TTC549 (cell line): Measurements from ENCODE around the gene PTPRD.

Experiments used
- FAIRE-seq: peaks from 2 replicates; lab custom pipeline; 2012; peaks lifted over from hg19 to GRCh38; lab: Jason Lieb, UNC

PTPRD gene

GRCh38 chr9:8365466-8366160 lies 2247.2 kb downstream of the PTPRD start:
- FAIRE-seq: no peak

GRCh38 chr9:8365029-8365428 lies 2247.8 kb downstream of the PTPRD start:
- no peak for FAIRE-seq

DNA sequence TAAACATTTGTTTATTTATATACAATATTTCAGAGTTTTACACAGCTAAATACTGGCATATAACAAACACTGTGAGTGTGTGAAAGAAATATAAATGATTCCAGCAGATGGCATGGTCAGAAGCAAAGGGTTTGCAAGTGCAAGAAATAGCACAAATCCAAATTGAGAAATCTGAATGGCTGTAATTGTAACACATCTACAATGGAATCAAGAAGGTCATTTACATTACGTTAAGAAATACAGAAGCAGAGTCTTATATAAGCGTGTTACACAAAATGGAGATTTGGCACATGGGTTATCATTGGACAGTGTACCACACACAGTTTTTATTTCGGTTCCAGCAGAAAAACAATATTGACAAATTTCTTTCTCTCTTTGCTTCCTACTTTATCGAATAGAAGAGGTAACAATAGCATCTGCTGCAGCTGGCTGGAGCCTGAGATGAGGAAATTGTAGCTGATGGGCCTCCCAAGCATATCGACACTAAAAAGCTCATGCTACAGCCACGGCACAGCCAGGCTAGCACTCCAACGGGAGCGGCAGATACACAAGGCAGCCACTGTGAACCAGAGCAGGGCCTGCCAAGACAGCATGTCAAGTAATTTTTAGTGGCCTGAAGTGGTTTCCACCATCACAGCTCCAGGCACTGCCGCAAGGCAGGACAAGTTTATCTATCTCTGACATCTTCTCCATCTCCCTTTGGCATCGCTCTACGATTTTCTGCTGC lies 2248.6 kb downstream of the PTPRD start:
- FAIRE-seq: no peak

- FAIRE-seq: no peak
Measured at GRCh38 chr9:8362250-8362649, 2250.6 kb downstream of the PTPRD start.

- FAIRE-seq: no peak
Measured at GRCh38 chr9:8361364-8361763, 2251.4 kb downstream of the PTPRD start.

- no peak for FAIRE-seq
Measured at GRCh38 chr9:8356406-8356805, 2256.4 kb downstream of the PTPRD start.

DNA sequence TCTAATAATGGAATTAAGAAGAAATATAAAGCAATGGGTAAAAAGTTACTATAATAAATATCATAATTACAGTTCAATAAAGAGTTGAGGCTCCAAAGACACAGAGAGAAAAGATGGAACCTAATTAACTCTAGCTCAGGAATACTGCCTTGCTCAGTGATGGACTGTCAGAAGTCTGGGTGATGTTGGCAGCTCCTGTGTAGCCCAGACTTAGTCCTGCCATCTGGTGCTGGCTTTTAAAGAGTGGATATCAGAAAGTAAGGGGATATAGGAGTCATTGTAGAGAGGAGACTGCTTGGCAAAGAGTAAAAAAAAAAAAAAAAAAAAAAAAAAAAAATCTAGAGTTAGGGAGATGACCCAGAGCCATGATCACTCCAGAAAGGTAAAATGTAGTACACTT lies 2261.4 kb downstream of the PTPRD start:
- FAIRE-seq: no peak

DNA sequence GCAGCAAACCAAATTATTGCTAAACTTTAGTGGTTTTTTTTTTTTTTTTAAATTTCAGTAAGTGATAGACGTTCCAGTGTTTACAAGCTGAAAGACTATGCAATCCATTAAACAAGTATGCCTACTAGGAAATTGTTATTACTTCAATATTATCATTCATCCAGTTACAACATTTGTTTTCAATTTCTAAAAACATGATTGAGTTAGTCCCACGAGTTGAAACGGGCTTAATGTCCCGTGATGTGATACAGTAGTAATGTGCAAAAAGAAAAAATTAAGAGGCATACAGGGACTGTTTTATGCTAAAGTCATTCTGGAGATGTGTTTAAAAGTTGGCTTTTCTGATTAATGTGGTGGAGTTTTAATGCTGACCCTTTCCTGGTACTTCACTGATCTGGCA lies 2262.9 kb downstream of the PTPRD start:
- FAIRE-seq: no peak

DNA sequence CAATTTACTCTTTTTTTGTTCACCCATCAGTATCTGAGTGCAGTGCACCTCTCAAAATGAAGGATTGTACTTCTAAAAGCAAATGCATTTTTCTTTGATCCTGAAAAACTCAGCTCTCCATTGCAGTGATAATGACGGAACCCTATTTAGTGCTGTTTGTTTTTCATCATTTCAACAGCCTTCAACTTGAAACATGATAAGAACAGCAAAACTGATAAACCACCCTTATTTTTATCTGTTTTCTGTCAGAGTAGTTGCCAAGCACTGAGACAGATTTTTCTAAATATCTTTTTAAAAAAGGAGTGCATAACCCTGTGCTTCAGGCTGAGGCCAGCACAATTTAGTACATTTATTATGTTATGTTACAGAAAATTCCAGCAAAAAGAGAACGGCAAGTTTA lies 2263.4 kb downstream of the PTPRD start:
- FAIRE-seq: no peak

DNA sequence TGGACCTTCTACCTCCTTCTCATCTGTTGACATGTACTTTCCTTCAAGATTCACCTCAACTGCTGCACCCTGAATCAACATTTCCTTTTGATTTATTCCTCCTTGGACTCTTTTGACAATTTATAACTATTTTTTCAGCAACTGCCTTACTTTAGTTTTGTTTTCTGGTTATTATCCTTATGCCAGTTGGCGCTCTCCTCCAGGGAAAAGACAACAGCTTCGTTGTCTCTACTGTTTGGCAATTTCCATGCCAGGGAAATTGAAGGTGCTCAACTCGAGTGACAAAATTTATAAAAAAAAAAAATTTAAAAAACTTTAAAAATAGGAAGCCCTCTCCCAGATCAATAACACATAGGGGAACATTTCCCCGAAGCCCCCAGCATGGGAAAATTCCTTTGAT lies 2264.0 kb downstream of the PTPRD start:
- FAIRE-seq: no peak

- FAIRE-seq: no peak
Measured at GRCh38 chr9:8346296-8346695, 2266.5 kb downstream of the PTPRD start.

DNA sequence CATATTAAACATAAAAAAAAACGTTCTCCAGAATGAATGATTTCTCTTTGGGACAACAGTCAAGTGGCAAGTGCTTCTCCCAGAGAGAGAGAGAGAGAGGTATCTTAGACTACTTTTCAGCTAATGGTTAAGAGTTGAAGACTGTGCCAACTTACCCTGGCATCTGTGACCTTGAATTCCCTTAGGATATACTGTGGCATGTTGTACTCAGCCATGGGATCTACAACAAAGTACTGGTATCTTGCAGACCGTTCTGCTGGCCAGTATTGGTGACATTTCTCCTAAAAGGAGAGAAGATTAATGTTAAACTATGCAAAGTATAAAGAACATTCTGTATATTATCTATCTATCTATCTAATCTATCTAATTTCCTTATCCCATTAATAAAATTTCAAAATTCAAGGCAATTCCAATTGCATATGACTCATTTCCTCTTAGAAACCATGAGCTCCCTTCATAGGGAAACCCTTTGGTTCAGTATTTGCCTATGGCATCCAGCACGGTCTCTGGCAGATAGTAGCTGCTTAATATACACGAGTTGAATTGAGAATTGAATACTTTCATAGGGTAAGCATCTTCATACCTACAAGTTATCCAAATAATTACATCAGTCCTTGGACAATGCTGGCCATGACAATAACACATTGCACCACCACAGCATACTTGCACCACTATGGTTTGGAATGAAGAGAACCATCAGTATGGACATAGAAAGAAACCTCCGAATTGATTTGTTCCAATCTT lies 2273.9 kb downstream of the PTPRD start:
- no peak for FAIRE-seq

DNA sequence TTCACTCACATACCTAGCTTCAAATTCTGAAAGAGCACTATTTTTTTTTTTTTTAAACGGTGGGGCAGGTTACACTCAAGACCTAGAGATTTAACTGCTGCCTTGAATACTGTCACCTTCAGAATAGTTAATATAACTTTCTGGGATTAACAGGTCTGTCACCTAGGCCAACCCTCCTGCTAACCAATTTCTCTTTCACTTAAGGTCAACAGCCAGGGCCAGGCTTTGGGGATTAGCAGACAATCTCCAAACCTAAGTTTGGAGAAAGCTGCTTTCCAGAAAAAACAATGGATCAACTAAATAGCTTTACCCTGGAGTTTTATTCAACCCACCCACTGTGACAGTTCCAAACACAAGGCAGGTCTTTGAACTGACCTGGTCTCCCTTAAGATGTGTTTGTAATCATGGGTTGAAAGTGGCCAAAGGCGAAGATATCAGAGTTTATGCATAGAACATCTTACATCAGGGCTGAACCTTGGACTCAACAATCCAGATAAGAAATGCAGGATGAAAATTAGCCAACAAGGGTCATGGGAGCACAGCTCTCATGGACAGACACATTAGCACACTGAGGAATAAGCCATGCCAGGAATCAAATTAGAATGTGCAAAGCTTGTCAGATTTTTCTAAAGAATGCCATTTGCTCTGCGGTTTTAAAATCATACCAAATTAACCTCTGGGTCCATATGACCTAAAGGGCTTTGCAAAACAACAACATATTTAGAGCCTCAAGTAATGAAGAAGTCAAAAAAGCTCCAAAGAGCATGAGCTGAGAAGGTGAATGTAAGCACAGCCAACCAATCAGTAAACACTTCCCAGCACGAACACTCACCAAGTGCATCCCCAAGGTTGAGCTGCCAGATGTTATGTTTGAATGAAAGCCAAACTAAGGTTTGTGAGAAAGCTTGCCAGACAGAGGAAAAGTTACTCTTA lies 2274.7 kb downstream of the PTPRD start:
- FAIRE-seq: no peak

DNA sequence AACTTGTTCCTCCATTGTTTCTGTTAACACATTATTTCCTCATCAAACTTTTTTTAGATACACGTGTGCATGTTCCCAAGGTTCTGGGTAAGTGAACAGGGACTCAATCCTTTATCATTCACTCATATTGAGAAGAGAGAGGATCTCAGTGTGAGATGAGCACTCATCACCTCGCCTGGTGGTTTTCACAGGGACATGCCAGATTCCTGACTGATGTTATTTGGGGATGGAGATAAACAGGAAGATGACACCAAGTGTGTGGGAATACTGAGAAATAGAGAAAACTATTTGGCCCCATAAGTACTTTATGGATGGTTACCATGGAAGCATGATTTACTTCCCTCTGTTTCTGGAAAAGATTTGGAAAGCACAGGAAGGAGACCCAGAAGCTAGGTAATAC lies 2279.9 kb downstream of the PTPRD start:
- no peak for FAIRE-seq

DNA sequence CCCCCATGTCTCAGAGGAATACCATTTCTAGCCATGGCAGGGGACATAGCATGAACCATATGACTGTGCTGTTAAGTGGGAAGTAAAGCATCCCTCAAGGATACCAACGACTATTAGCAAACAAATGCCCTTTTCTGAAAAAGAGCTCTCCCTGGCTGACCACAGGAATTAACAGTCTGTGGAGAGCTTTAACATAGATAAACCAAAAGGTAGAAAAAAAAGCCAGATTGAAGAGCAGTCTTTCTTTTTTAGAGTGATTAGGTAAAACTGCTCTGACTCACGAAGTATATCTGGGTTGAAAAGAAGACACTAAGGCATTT lies 2280.5 kb downstream of the PTPRD start:
- FAIRE-seq: no peak

DNA sequence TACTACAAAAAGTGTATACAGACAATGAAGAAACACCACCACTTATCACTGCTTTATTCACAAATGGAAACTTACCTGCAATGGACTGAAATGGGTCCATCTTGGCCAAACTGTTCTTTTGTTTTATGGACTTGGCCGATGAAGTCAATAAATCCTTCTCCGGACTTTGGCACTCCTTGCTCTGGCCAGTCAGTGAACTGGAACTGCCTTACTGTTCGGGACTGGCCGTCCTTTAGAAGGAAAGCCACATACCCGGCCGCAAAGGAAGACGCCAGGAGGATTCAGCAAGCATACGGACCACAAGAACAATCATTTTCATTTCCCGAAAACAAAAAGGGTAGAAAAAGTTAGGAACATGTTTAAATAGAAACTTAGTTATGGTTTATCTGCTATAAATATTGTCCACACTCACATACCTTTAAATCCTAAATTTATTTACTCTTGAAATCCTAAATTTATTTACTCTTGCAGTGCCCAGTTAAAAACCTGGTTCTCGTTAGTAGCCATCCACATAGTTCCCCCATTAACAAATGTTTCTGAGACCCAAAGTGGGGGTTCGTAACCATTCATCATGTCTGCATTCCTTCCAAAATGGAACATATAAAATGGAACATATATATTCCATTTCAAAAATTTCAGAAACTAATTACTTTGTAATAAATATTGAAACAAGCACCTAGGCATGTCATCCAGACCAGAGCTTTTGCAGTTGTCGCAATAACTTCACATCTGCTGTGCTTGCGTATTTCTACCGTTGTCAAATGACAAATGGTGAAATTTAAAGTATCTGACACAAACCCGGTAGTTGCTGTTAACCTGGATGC lies 2281.1 kb downstream of the PTPRD start:
- no peak for FAIRE-seq

- no peak for FAIRE-seq
Measured at GRCh38 chr9:8329561-8330283, 2283.1 kb downstream of the PTPRD start.

DNA sequence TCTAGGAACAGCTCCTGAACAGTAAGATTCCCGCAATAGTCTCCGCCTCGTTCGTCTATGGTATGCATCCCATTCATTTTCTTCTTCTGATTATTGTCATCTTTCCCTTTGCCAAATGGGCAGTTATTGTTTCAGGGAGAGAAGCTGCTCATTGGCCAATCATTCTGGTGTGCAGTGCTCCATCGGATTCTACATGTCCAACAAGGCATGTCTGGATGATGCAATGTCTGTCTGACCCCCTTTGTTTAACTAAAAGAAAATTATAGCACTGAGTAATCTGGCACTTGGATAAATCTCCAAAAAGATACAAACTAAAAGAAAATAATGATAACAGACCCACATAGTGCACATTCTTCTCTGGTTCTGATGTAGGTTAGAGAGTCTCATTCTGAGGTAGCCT lies 2297.6 kb downstream of the PTPRD start:
- FAIRE-seq: no peak

GRCh38 chr9:8309258-8309657 lies 2303.5 kb downstream of the PTPRD start:
- FAIRE-seq: no peak

GRCh38 chr9:8304720-8305119 lies 2308.1 kb downstream of the PTPRD start:
- no peak for FAIRE-seq

DNA sequence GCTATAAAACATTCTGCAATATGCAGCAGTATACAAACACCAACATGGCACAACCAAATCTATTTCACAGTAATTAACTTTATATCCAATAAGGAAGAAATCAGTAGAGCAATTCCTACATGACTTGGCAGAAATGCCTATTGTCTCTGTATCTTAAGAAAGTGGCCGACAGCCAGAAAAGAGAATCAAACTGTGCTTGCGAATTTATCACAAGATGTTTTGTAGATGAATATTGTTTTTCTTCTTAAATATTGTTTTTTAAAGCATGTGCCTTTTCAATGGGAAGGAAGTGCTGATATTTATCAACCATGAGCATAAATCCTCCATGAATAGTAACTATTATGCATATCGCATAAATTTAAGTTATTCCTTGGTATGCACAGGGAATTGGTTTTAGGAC lies 2311.5 kb downstream of the PTPRD start:
- FAIRE-seq: no peak
